GM21619 (cell line): ENCODE data around the gene STRADB.
"Not testable (repeated sequence)": the region's sequence is repeated elsewhere in the genome, so short reads cannot be mapped to it uniquely, and the experiment has no call there.

Experiments used
- ATAC-seq: cut with Tn5 transposase; IDR thresholded peaks from one replicate; pipeline ENCODE4 v1.9.1; 2021; ENCODE audit not compliant: unreplicated experiment

The STRADB gene

GRCh38 chr2:201451292-201452057 is at the start of gene STRADB, which contains the start of gene TRAK2:
STRADB (plus strand) TSS chr2:201451740; CDS start chr2:201454841, 3,101 bp downstream.
TRAK2 (minus strand) TSS chr2:201451458; CDS start chr2:201420507, 30,951 bp downstream.
- peak; percentile 95 for ATAC-seq

GRCh38 chr2:201401815-201402214 is 49.7 kb upstream of the STRADB start:
- no peak for ATAC-seq

GRCh38 chr2:201402651-201403562 is 48.6 kb upstream of the STRADB start:
- no peak for ATAC-seq

- ATAC-seq = no peak
These were observed 47.7 kb upstream of the STRADB start for GRCh38 chr2:201403880-201404279.

- no peak for ATAC-seq
These were observed 46.8 kb upstream of the STRADB start for GRCh38 chr2:201404699-201405280.

GRCh38 chr2:201406077-201406662 is 45.4 kb upstream of the STRADB start:
- ATAC-seq = no peak

GRCh38 chr2:201407265-201407664 is 44.3 kb upstream of the STRADB start:
- ATAC-seq = no peak

- no peak for ATAC-seq
These were observed 42.6 kb upstream of the STRADB start for GRCh38 chr2:201408931-201409330.

- no peak for ATAC-seq
These were observed 40.1 kb upstream of the STRADB start for GRCh38 chr2:201411421-201411820.

- no peak for ATAC-seq
These were observed 38.4 kb upstream of the STRADB start for GRCh38 chr2:201413143-201413542.

GRCh38 chr2:201413552-201413951 is 38.0 kb upstream of the STRADB start:
- ATAC-seq = no peak

- ATAC-seq = peak; percentile 86
These were observed 37.2 kb upstream of the STRADB start for GRCh38 chr2:201414099-201415023.

GRCh38 chr2:201415149-201415548 is 36.4 kb upstream of the STRADB start:
- ATAC-seq = no peak

GRCh38 chr2:201419057-201419635 is 32.4 kb upstream of the STRADB start:
- no peak for ATAC-seq

- ATAC-seq = no peak
These were observed 31.6 kb upstream of the STRADB start for GRCh38 chr2:201419986-201420385.

GRCh38 chr2:201420442-201421113 is 31.0 kb upstream of the STRADB start:
- ATAC-seq = no peak

GRCh38 chr2:201425952-201426351 is 25.6 kb upstream of the STRADB start:
- no peak for ATAC-seq

GRCh38 chr2:201428366-201428765 is 23.2 kb upstream of the STRADB start:
- ATAC-seq = not testable (repeated sequence)

GRCh38 chr2:201429835-201430234 is 21.7 kb upstream of the STRADB start:
- ATAC-seq = not testable (repeated sequence)
